ENCODE results near the gene LRRC2.

LRRC2 gene

GRCh38 chr3:46479696-46480095 lies 86.4 kb downstream of the LRRC2 start:
- Histone ChIP-seq H3K4me1 (ENCODE audit: control insufficient read depth, low read depth, low read length) (no peaks in the 10 kb centered on the region), H3K27me3 (ENCODE audit: control insufficient read depth, insufficient read depth, low read length) (no peaks in the 10 kb centered on the region), H3K9me3 (ENCODE audit: control insufficient read depth, low read depth, low read length) (no peaks in the 10 kb centered on the region), H3K9ac (ENCODE audit: low read length) (no peak overlapping the region), H3K36me3 (ENCODE audit: control insufficient read depth, low read depth, low read length) (no peaks in the 10 kb centered on the region), H3K4me3 (ENCODE audit: low read length) (no peak overlapping the region), H3K27ac (ENCODE audit: low read length) (no peak overlapping the region)

- Histone ChIP-seq H3K4me1 (ENCODE audit: control insufficient read depth, low read depth, low read length) (no peaks in the 10 kb centered on the region), H3K4me3 (ENCODE audit: low read length) (no peak overlapping the region), H3K9me3 (ENCODE audit: control insufficient read depth, low read depth, low read length) (no peaks in the 10 kb centered on the region), H3K36me3 (ENCODE audit: control insufficient read depth, low read depth, low read length) (no peaks in the 10 kb centered on the region), H3K27ac (ENCODE audit: low read length) (no peak overlapping the region), H3K27me3 (ENCODE audit: control insufficient read depth, insufficient read depth, low read length) (no peaks in the 10 kb centered on the region), H3K9ac (ENCODE audit: low read length) (no peak overlapping the region)
Measured at GRCh38 chr3:46479021-46479420, 87.1 kb downstream of the LRRC2 start.

GRCh38 chr3:46478341-46478740 lies 87.8 kb downstream of the LRRC2 start:
- H3K27ac ChIP-seq (ENCODE audit: low read length), result no peak overlapping the region
- H3K9ac ChIP-seq (ENCODE audit: low read length), result no peak overlapping the region
- H3K4me3 ChIP-seq (ENCODE audit: low read length), result no peak overlapping the region
- no peaks in the 10 kb centered on the region for H3K9me3 ChIP-seq (ENCODE audit: control insufficient read depth, low read depth, low read length)
- no peaks in the 10 kb centered on the region for H3K27me3 ChIP-seq (ENCODE audit: control insufficient read depth, insufficient read depth, low read length)
- H3K36me3 ChIP-seq (ENCODE audit: control insufficient read depth, low read depth, low read length), result no peaks in the 10 kb centered on the region
- H3K4me1 ChIP-seq (ENCODE audit: control insufficient read depth, low read depth, low read length), result no peaks in the 10 kb centered on the region

GRCh38 chr3:46477756-46478155 lies 88.3 kb downstream of the LRRC2 start:
- H3K27me3 ChIP-seq (ENCODE audit: control insufficient read depth, insufficient read depth, low read length), result no peaks in the 10 kb centered on the region
- H3K9ac ChIP-seq (ENCODE audit: low read length), result no peak overlapping the region
- H3K9me3 ChIP-seq (ENCODE audit: control insufficient read depth, low read depth, low read length), result no peaks in the 10 kb centered on the region
- H3K4me3 ChIP-seq (ENCODE audit: low read length), result no peak overlapping the region
- no peaks in the 10 kb centered on the region for H3K4me1 ChIP-seq (ENCODE audit: control insufficient read depth, low read depth, low read length)
- no peaks in the 10 kb centered on the region for H3K36me3 ChIP-seq (ENCODE audit: control insufficient read depth, low read depth, low read length)
- H3K27ac ChIP-seq (ENCODE audit: low read length), result no peak overlapping the region

- H3K4me3 ChIP-seq (ENCODE audit: low read length), result no peak overlapping the region
- no peaks in the 10 kb centered on the region for H3K9me3 ChIP-seq (ENCODE audit: control insufficient read depth, low read depth, low read length)
- H3K27me3 ChIP-seq (ENCODE audit: control insufficient read depth, insufficient read depth, low read length), result no peaks in the 10 kb centered on the region
- H3K27ac ChIP-seq (ENCODE audit: low read length), result no peak overlapping the region
- H3K4me1 ChIP-seq (ENCODE audit: control insufficient read depth, low read depth, low read length), result no peaks in the 10 kb centered on the region
- no peaks in the 10 kb centered on the region for H3K36me3 ChIP-seq (ENCODE audit: control insufficient read depth, low read depth, low read length)
- H3K9ac ChIP-seq (ENCODE audit: low read length), result no peak overlapping the region
Measured at GRCh38 chr3:46477145-46477544, 89.0 kb downstream of the LRRC2 start.

- no peak overlapping the region for H3K4me3 ChIP-seq (ENCODE audit: low read length)
- H3K36me3 ChIP-seq (ENCODE audit: control insufficient read depth, low read depth, low read length), result no peaks in the 10 kb centered on the region
- H3K9ac ChIP-seq (ENCODE audit: low read length), result no peak overlapping the region
- no peaks in the 10 kb centered on the region for H3K4me1 ChIP-seq (ENCODE audit: control insufficient read depth, low read depth, low read length)
- no peaks in the 10 kb centered on the region for H3K9me3 ChIP-seq (ENCODE audit: control insufficient read depth, low read depth, low read length)
- no peak overlapping the region for H3K27ac ChIP-seq (ENCODE audit: low read length)
- H3K27me3 ChIP-seq (ENCODE audit: control insufficient read depth, insufficient read depth, low read length), result no peaks in the 10 kb centered on the region
Measured at GRCh38 chr3:46472736-46473135, 93.4 kb downstream of the LRRC2 start.

- Histone ChIP-seq H3K4me1 (ENCODE audit: control insufficient read depth, low read depth, low read length) (no peaks in the 10 kb centered on the region), H3K36me3 (ENCODE audit: control insufficient read depth, low read depth, low read length) (no peaks in the 10 kb centered on the region), H3K9ac (ENCODE audit: low read length) (no peak overlapping the region), H3K4me3 (ENCODE audit: low read length) (no peak overlapping the region), H3K27ac (ENCODE audit: low read length) (no peak overlapping the region), H3K9me3 (ENCODE audit: control insufficient read depth, low read depth, low read length) (no peaks in the 10 kb centered on the region), H3K27me3 (ENCODE audit: control insufficient read depth, insufficient read depth, low read length) (no peaks in the 10 kb centered on the region)
Measured at GRCh38 chr3:46471371-46471914, 94.7 kb downstream of the LRRC2 start.

GRCh38 chr3:46470831-46471230 lies 95.3 kb downstream of the LRRC2 start:
- H3K36me3 ChIP-seq (ENCODE audit: control insufficient read depth, low read depth, low read length), result no peaks in the 10 kb centered on the region
- no peaks in the 10 kb centered on the region for H3K4me1 ChIP-seq (ENCODE audit: control insufficient read depth, low read depth, low read length)
- no peak overlapping the region for H3K27ac ChIP-seq (ENCODE audit: low read length)
- H3K9ac ChIP-seq (ENCODE audit: low read length), result no peak overlapping the region
- H3K4me3 ChIP-seq (ENCODE audit: low read length), result no peak overlapping the region
- no peaks in the 10 kb centered on the region for H3K9me3 ChIP-seq (ENCODE audit: control insufficient read depth, low read depth, low read length)
- no peaks in the 10 kb centered on the region for H3K27me3 ChIP-seq (ENCODE audit: control insufficient read depth, insufficient read depth, low read length)

GRCh38 chr3:46469680-46470357 lies 96.3 kb downstream of the LRRC2 start:
- no peaks in the 10 kb centered on the region for H3K27me3 ChIP-seq (ENCODE audit: control insufficient read depth, insufficient read depth, low read length)
- H3K4me1 ChIP-seq (ENCODE audit: control insufficient read depth, low read depth, low read length), result no peaks in the 10 kb centered on the region

GRCh38 chr3:46468753-46469600 lies 97.1 kb downstream of the LRRC2 start:
- H3K9me3 ChIP-seq (ENCODE audit: control insufficient read depth, low read depth, low read length), result no peaks in the 10 kb centered on the region
- no peak overlapping the region for H3K27ac ChIP-seq (ENCODE audit: low read length)
- H3K4me3 ChIP-seq (ENCODE audit: low read length), result no peak overlapping the region
- no peaks in the 10 kb centered on the region for H3K36me3 ChIP-seq (ENCODE audit: control insufficient read depth, low read depth, low read length)
- H3K27me3 ChIP-seq (ENCODE audit: control insufficient read depth, insufficient read depth, low read length), result no peaks in the 10 kb centered on the region
- H3K4me1 ChIP-seq (ENCODE audit: control insufficient read depth, low read depth, low read length), result no peaks in the 10 kb centered on the region
- no peak overlapping the region for H3K9ac ChIP-seq (ENCODE audit: low read length)

More at GRCh38 chr3:46469680-46470357, 96.3 kb downstream of the LRRC2 start:
- no peak overlapping the region for H3K9ac ChIP-seq (ENCODE audit: low read length)
- no peaks in the 10 kb centered on the region for H3K36me3 ChIP-seq (ENCODE audit: control insufficient read depth, low read depth, low read length)
- H3K9me3 ChIP-seq (ENCODE audit: control insufficient read depth, low read depth, low read length), result no peaks in the 10 kb centered on the region
- H3K4me3 ChIP-seq (ENCODE audit: low read length), result no peak overlapping the region
- no peak overlapping the region for H3K27ac ChIP-seq (ENCODE audit: low read length)

- Histone ChIP-seq H3K9ac (ENCODE audit: low read length) (no peak overlapping the region), H3K27ac (ENCODE audit: low read length) (no peak overlapping the region), H3K27me3 (ENCODE audit: control insufficient read depth, insufficient read depth, low read length) (no peaks in the 10 kb centered on the region), H3K9me3 (ENCODE audit: control insufficient read depth, low read depth, low read length) (no peaks in the 10 kb centered on the region), H3K4me3 (ENCODE audit: low read length) (no peak overlapping the region), H3K36me3 (ENCODE audit: control insufficient read depth, low read depth, low read length) (no peaks in the 10 kb centered on the region), H3K4me1 (ENCODE audit: control insufficient read depth, low read depth, low read length) (no peaks in the 10 kb centered on the region)
Measured at GRCh38 chr3:46467562-46467961, 98.5 kb downstream of the LRRC2 start.
